Mesenchymal stem cell (in vitro differentiated cells and primary cell): ENCODE results near the gene ACTRT2.

ENCODE experiments used
- DNase-seq: peaks from one replicate; pipeline ENCODE4 v3.0.0-alpha.2; 2013
- H2AFZ ChIP-seq: one replicate; pipeline ENCODE4 v1.6.1; 2013; ENCODE audit warnings: low read depth, mild to moderate bottlenecking, control low read depth, inconsistent platforms, low read length, moderate library complexity
- H2AK5ac ChIP-seq: 2 replicates; pipeline ENCODE4 v1.6.1; 2013; ENCODE audit warnings: low read length, moderate library complexity, mild to moderate bottlenecking, inconsistent platforms; ENCODE audit not compliant: severe bottlenecking
- H2BK120ac ChIP-seq: one replicate; pipeline ENCODE4 v1.6.1; 2013; ENCODE audit warnings: low read depth, mild to moderate bottlenecking, inconsistent platforms, low read length, moderate library complexity
- H2BK12ac ChIP-seq, 2 experiments: one replicate each; pipeline ENCODE4 v1.6.1; 2013; ENCODE audit warnings: inconsistent platforms in 2 of 2, low read length in 2 of 2, mild to moderate bottlenecking in 2 of 2, moderate library complexity in 2 of 2, control low read depth in 1 of 2
- H2BK15ac ChIP-seq: one replicate; pipeline ENCODE4 v1.6.1; 2013; ENCODE audit warnings: mild to moderate bottlenecking, low read depth, inconsistent platforms; ENCODE audit not compliant: poor library complexity, severe bottlenecking
- H2BK5ac ChIP-seq: 2 replicates; pipeline ENCODE4 v1.6.1; 2013; ENCODE audit warnings: low read depth, mild to moderate bottlenecking, low read length, control low read depth, inconsistent platforms; ENCODE audit not compliant: poor library complexity, severe bottlenecking
- H3K14ac ChIP-seq, 2 experiments: one replicate each; pipeline ENCODE4 v1.6.1; 2013; ENCODE audit warnings: inconsistent platforms in 2 of 2, low read length in 2 of 2, control low read depth in 1 of 2, mild to moderate bottlenecking in 1 of 2, moderate library complexity in 1 of 2
- H3K18ac ChIP-seq, 2 experiments: one replicate each; pipeline ENCODE4 v1.6.1; 2013; ENCODE audit warnings: inconsistent platforms in 2 of 2, low read length in 2 of 2, control low read depth in 1 of 2, low read depth in 1 of 2, mild to moderate bottlenecking in 1 of 2
- H3K23ac ChIP-seq, 2 experiments: one replicate each; pipeline ENCODE4 v1.6.1; 2013; ENCODE audit warnings: inconsistent platforms in 2 of 2, low read length in 2 of 2, mild to moderate bottlenecking in 2 of 2, moderate library complexity in 2 of 2, control low read depth in 1 of 2
- H3K27ac ChIP-seq: 2 replicates; pipeline ENCODE4 v1.5.1; 2013; ENCODE audit warnings: mild to moderate bottlenecking, moderate library complexity, low read length, control low read depth, inconsistent platforms; ENCODE audit not compliant: poor library complexity, severe bottlenecking
- H3K27me3 ChIP-seq, 2 experiments: 2 replicates each; pipeline versions ENCODE4 v1.6.1 to v1.7.0; 2013; ENCODE audit warnings: low read length in 2 of 2, mild to moderate bottlenecking in 2 of 2, moderate library complexity in 2 of 2, control low read depth in 1 of 2, inconsistent platforms in 1 of 2; ENCODE audit not compliant: control insufficient read depth in 1 of 2, insufficient read depth in 1 of 2
- H3K36me3 ChIP-seq, 2 experiments: 2 replicates each; pipeline versions ENCODE4 v1.6.1 to v1.7.0; 2013; ENCODE audit warnings: low read length in 2 of 2, control low read depth in 1 of 2, inconsistent platforms in 1 of 2, low read depth in 1 of 2, mild to moderate bottlenecking in 1 of 2; ENCODE audit not compliant: insufficient read depth in 2 of 2, control insufficient read depth in 1 of 2
- H3K4ac ChIP-seq, 2 experiments: one replicate each; pipeline ENCODE4 v1.6.1; 2013; ENCODE audit warnings: inconsistent platforms in 2 of 2, low read length in 2 of 2, mild to moderate bottlenecking in 2 of 2, moderate library complexity in 2 of 2, control low read depth in 1 of 2, low read depth in 1 of 2
- H3K4me1 ChIP-seq: 2 replicates; pipeline ENCODE4 v1.6.1; 2013; ENCODE audit warnings: low read depth, low read length, control low read depth; ENCODE audit not compliant: control insufficient read depth, insufficient read depth
- H3K4me2 ChIP-seq: 2 replicates; pipeline ENCODE4 v1.6.1; 2013; ENCODE audit warnings: low read length, mild to moderate bottlenecking, inconsistent platforms; ENCODE audit not compliant: poor library complexity, severe bottlenecking
- H3K4me3 ChIP-seq, 2 experiments: 2 replicates each; pipeline versions ENCODE4 v1.5.1 to v1.7.0; 2013; ENCODE audit warnings: low read length in 2 of 2, mild to moderate bottlenecking in 2 of 2, control low read depth in 1 of 2, low read depth in 1 of 2; ENCODE audit not compliant: insufficient read depth in 1 of 2
- H3K79me1 ChIP-seq: replicated peaks from 2 replicates; pipeline ENCODE4 v1.6.1; 2013; ENCODE audit warnings: mild to moderate bottlenecking, control low read depth, low read length, inconsistent platforms; ENCODE audit not compliant: poor library complexity, severe bottlenecking
- H3K9ac ChIP-seq: 2 replicates; pipeline ENCODE4 v1.7.0; 2013; ENCODE audit warnings: mild to moderate bottlenecking, low read length, moderate library complexity
- H3K9me3 ChIP-seq: 2 replicates; pipeline ENCODE4 v1.7.0; 2013; ENCODE audit warnings: mild to moderate bottlenecking, low read length; ENCODE audit not compliant: control insufficient read depth
- H4K8ac ChIP-seq: one replicate; pipeline ENCODE4 v1.6.1; 2013; ENCODE audit warnings: inconsistent platforms, mild to moderate bottlenecking, low read length, moderate library complexity
- H4K91ac ChIP-seq: one replicate; pipeline ENCODE4 v1.6.1; 2013; ENCODE audit warnings: mild to moderate bottlenecking, low read length, inconsistent platforms
- WGBS: methylation state at CpG from one replicate; pipeline ENCODE4 v1.1.7; 2013; ENCODE audit warnings: mixed read lengths; 5-methylcytosine and 5-hydroxymethylcytosine counted together

ACTRT2 gene

GRCh38 chr1:3034728-3035562 is 13.7 kb downstream of the ACTRT2 start:
- Histone ChIP-seq H4K8ac (no peak overlapping the region), H2BK5ac (no peak overlapping the region), H2BK120ac (no peak overlapping the region), H3K23ac (no peak overlapping the region), H3K79me1 (no peaks in the 10 kb centered on the region), H2AFZ (no peak overlapping the region), H3K4me1 (no peaks in the 10 kb centered on the region), H2AK5ac (no peak overlapping the region), H3K4me3 (no peak overlapping the region), H3K36me3 (no peaks in the 10 kb centered on the region), H3K9ac (no peak overlapping the region), H3K27me3 (peaks cover 0 to 68% of the 10 kb centered on the region in 2 experiments), H3K18ac (no peak overlapping the region), H3K27ac (no peak overlapping the region), H2BK12ac (no peak overlapping the region), H3K4me2 (no peak overlapping the region), H2BK15ac (no peak overlapping the region), H3K4ac (no peak overlapping the region), H3K14ac (no peak overlapping the region), H3K9me3 (no peaks in the 10 kb centered on the region), H4K91ac (no peak overlapping the region)
- DNase-seq, result no peak
- WGBS, result 76% methylated on average over 14 of the region's 14 CpGs

- H2AK5ac ChIP-seq, result no peak overlapping the region
- H2BK15ac ChIP-seq, result no peak overlapping the region
- H3K4me3 ChIP-seq, result no peak overlapping the region
- no peak for DNase-seq
- no peak overlapping the region for H2BK12ac ChIP-seq
- H2AFZ ChIP-seq, result no peak overlapping the region
- no peak overlapping the region for H3K9ac ChIP-seq
- H3K4me1 ChIP-seq, result no peaks in the 10 kb centered on the region
- no peak overlapping the region for H4K91ac ChIP-seq
- no peak overlapping the region for H4K8ac ChIP-seq
- no peak overlapping the region for H3K4me2 ChIP-seq
- no peaks in the 10 kb centered on the region for H3K9me3 ChIP-seq
- H2BK5ac ChIP-seq, result no peak overlapping the region
- no peak overlapping the region for H3K27ac ChIP-seq
- no peak overlapping the region for H3K4ac ChIP-seq
- no peak overlapping the region for H2BK120ac ChIP-seq
- H3K23ac ChIP-seq, result no peak overlapping the region
- H3K79me1 ChIP-seq, result no peaks in the 10 kb centered on the region
- H3K18ac ChIP-seq, result no peak overlapping the region
- 68% methylated on average over 16 of the region's 19 CpGs for WGBS
- no peaks in the 10 kb centered on the region for H3K36me3 ChIP-seq
- H3K14ac ChIP-seq, result no peak overlapping the region
- peaks cover 0 to 68% of the 10 kb centered on the region in 2 experiments for H3K27me3 ChIP-seq
Observed at GRCh38 chr1:3035563-3036446, 14.5 kb downstream of the ACTRT2 start.

DNA sequence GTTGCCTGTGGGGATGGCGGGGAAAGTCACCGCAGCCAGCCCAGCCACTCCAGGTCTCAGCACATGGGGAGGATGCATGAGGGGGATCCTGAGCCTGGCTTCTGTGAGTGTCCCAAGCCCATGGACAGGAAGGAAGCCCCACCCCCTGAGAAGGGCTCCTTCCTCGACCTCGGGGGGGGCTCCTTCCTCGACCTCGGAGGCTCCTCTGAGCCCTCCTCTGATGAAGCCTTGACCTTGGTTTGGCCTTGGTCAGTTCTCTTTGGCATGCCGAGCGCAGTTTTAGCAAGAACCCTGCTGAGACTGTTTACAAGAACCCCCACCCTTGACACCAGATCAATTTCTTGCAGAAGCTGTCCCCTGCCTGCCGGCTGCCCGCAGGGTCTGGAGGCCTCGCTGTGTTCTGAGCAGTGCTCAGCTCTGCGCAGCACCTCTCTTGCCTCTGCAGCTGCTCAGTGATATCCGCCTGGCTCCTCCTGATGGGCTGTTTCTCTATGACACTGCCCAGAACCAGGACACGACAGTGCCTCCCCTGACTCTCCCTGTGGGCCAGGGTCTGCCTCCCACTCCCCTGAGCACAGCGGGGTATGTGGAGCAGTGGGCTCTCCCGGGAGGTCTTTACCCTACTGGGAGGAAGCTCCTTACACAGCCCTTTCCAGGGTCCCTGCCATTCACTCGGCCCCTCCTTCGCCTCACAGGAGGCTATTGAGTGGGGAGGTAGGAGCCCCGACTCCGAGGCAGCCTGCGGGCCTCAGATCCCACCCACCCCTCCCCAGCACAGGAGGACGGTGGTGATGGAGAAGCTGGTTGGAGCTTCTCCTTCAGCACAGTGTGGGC is 15.4 kb downstream of the ACTRT2 start:
- H3K18ac ChIP-seq, result no peak overlapping the region
- H4K8ac ChIP-seq, result no peak overlapping the region
- no peak overlapping the region for H2AK5ac ChIP-seq
- H3K4me2 ChIP-seq, result no peak overlapping the region
- no peak overlapping the region for H3K4ac ChIP-seq
- no peaks in the 10 kb centered on the region for H3K4me1 ChIP-seq
- no peaks in the 10 kb centered on the region for H3K79me1 ChIP-seq
- peaks cover 0 to 69% of the 10 kb centered on the region in 2 experiments for H3K27me3 ChIP-seq
- H4K91ac ChIP-seq, result no peak overlapping the region
- no peak overlapping the region for H2BK15ac ChIP-seq
- H3K14ac ChIP-seq, result no peak overlapping the region
- H2BK5ac ChIP-seq, result no peak overlapping the region
- H3K27ac ChIP-seq, result no peak overlapping the region
- H3K23ac ChIP-seq, result no peak overlapping the region
- WGBS, result 77% methylated on average over 18 of the region's 22 CpGs
- no peaks in the 10 kb centered on the region for H3K36me3 ChIP-seq
- no peaks in the 10 kb centered on the region for H3K9me3 ChIP-seq
- no peak overlapping the region for H3K4me3 ChIP-seq
- no peak for DNase-seq
- no peak overlapping the region for H2BK120ac ChIP-seq
- no peak overlapping the region for H2BK12ac ChIP-seq
- no peak overlapping the region for H2AFZ ChIP-seq
- H3K9ac ChIP-seq, result no peak overlapping the region
